ENCODE measurements around the gene FGGY.

The FGGY gene

DNA sequence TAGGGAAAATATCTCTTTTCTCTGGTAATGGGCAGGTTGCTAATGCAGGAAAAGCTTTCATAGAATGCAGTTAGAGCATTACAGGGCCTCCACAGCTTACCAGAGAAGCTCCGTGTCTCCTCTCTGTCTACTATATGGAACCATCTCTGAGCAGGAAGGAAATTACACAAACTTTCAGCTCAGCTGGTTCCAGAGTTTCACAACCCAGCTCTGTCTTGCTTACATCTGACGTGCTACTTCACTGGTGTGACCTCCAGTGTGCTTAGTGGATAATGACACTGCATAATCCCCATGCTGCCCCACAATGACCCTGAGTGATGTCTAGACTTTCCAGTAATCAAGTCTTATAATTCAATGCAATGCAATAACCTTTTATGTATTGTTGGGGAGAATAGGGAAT lies 4.3 kb upstream of the FGGY start:
- H3K27me3 ChIP-seq (ENCODE audit: insufficient read depth, low read depth, severe bottlenecking) = no peaks in the 10 kb centered on the region
- H3K36me3 ChIP-seq = no peaks in the 10 kb centered on the region
- peak; percentile 69 for DNase-seq
- TF ChIP-seq, protein P1, sequence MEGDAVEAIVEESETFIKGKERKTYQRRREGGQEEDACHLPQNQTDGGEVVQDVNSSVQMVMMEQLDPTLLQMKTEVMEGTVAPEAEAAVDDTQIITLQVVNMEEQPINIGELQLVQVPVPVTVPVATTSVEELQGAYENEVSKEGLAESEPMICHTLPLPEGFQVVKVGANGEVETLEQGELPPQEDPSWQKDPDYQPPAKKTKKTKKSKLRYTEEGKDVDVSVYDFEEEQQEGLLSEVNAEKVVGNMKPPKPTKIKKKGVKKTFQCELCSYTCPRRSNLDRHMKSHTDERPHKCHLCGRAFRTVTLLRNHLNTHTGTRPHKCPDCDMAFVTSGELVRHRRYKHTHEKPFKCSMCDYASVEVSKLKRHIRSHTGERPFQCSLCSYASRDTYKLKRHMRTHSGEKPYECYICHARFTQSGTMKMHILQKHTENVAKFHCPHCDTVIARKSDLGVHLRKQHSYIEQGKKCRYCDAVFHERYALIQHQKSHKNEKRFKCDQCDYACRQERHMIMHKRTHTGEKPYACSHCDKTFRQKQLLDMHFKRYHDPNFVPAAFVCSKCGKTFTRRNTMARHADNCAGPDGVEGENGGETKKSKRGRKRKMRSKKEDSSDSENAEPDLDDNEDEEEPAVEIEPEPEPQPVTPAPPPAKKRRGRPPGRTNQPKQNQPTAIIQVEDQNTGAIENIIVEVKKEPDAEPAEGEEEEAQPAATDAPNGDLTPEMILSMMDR (IDR thresholded peaks at IDR 0.05; ENCODE audit: low read depth, low read length) = no peak
- no peak overlapping the region for H3K4me3 ChIP-seq (ENCODE audit: low read depth, low read length)
- peak overlapping the region; percentile 27 for H3K27ac ChIP-seq
- peaks cover 3% of the 10 kb centered on the region for H3K9me3 ChIP-seq (ENCODE audit: severe bottlenecking)

GRCh38 chr1:59293206-59293605 lies 3.7 kb upstream of the FGGY start:
- DNase-seq = no peak
- peaks cover 3% of the 10 kb centered on the region for H3K9me3 ChIP-seq (ENCODE audit: severe bottlenecking)
- TF ChIP-seq, protein P1 (IDR thresholded peaks at IDR 0.05; ENCODE audit: low read depth, low read length) = no peak
- peak overlapping the region; percentile 27; the same call in 1 of the 2 replicates for H3K27ac ChIP-seq
- H3K36me3 ChIP-seq = no peaks in the 10 kb centered on the region
- no peak overlapping the region for H3K4me3 ChIP-seq (ENCODE audit: low read depth, low read length)
- no peaks in the 10 kb centered on the region for H3K27me3 ChIP-seq (ENCODE audit: insufficient read depth, low read depth, severe bottlenecking)

DNA sequence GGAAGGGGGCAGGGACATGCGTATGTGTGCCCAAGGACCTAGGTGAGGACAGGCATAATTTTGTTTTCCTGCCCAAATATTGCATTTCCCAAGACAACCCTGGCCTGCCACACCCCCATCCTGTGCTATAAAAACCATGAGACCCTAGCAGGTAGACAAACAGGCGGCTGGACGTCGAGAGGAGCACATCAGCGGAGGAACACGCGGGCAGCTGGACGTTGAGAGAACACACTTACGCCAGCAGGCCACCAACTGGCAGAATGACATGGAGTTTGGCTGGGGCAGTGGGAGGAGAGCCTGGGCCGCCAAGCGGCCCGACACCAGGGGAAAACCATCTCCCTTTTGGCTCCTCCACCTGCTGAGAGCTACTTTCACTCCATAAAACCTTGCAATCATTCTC lies 3.0 kb upstream of the FGGY start:
- no peak overlapping the region for H3K27ac ChIP-seq
- no peak overlapping the region for H3K4me3 ChIP-seq (ENCODE audit: low read depth, low read length)
- H3K27me3 ChIP-seq (ENCODE audit: insufficient read depth, low read depth, severe bottlenecking) = no peaks in the 10 kb centered on the region
- TF ChIP-seq, protein P1 (IDR thresholded peaks at IDR 0.05; ENCODE audit: low read depth, low read length) = no peak
- H3K36me3 ChIP-seq = no peaks in the 10 kb centered on the region
- no peak for DNase-seq
- peaks cover 3% of the 10 kb centered on the region for H3K9me3 ChIP-seq (ENCODE audit: severe bottlenecking)

- DNase-seq = no peak
- Histone ChIP-seq H3K9me3 (ENCODE audit: severe bottlenecking) (peaks cover 3% of the 10 kb centered on the region), H3K4me3 (ENCODE audit: low read depth, low read length) (no peak overlapping the region), H3K27ac (no peak overlapping the region), H3K36me3 (no peaks in the 10 kb centered on the region), H3K27me3 (ENCODE audit: insufficient read depth, low read depth, severe bottlenecking) (no peaks in the 10 kb centered on the region)
- TF ChIP-seq, protein P1 (IDR thresholded peaks at IDR 0.05; ENCODE audit: low read depth, low read length) = no peak
Observed at GRCh38 chr1:59294423-59294822, 2.5 kb upstream of the FGGY start.

- no peaks in the 10 kb centered on the region for H3K36me3 ChIP-seq
- H3K27ac ChIP-seq = peak overlapping the region; percentile 93
- TF ChIP-seq, protein P1 (IDR thresholded peaks at IDR 0.05; ENCODE audit: low read depth, low read length) = no peak
- DNase-seq = no peak
- H3K27me3 ChIP-seq (ENCODE audit: insufficient read depth, low read depth, severe bottlenecking) = no peaks in the 10 kb centered on the region
- peak overlapping the region; percentile 75 for H3K4me3 ChIP-seq (ENCODE audit: low read depth, low read length)
- H3K9me3 ChIP-seq (ENCODE audit: severe bottlenecking) = peaks cover 3% of the 10 kb centered on the region
Observed at GRCh38 chr1:59295618-59296017, 1.3 kb upstream of the FGGY start.

DNA sequence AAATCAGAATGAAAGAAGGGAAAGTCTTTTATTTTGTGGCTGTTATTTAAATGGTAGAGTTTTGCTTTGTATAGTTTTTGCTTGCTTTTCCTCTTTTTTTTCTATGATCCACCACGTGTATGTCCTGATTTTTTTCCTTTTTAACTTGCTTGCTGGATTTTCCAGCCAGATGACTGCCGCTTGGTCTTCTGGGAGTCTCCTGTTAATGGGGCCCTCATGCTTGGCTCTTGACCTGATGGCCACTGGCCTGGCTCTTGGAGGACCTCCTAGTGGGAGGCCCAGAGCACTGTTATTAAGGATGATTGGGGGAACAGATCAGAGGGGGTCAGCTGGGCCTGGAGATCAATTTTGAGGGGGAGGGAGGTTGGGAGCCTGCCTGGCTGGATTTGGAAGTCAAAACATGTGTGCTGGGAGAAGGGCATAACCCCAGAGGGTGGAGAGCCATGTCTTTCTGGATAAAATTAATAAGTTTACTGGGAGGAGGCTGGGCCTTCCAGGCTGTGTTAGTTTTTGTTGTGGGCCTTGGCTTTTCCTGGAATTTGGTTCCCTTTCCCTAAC lies 1.2 kb downstream of the FGGY start:
- TF ChIP-seq, protein P1 (IDR thresholded peaks at IDR 0.05; ENCODE audit: low read depth, low read length) = no peak
- Histone ChIP-seq H3K4me3 (ENCODE audit: low read depth, low read length) (no peak overlapping the region), H3K36me3 (no peaks in the 10 kb centered on the region), H3K9me3 (ENCODE audit: severe bottlenecking) (peaks cover 7% of the 10 kb centered on the region), H3K27ac (peak overlapping the region; percentile 32), H3K27me3 (ENCODE audit: insufficient read depth, low read depth, severe bottlenecking) (no peaks in the 10 kb centered on the region)
- no peak for DNase-seq
